ENCODE data around the gene ARL5A.

Gene ARL5A

GRCh38 chr2:151769606-151770005 lies 58.6 kb downstream of the ARL5A start:
- no peak for DNase-seq (ENCODE audit: extremely low read depth in 1 of 2, low read depth in 1 of 2)

- no peak for DNase-seq (ENCODE audit: extremely low read depth in 1 of 2, low read depth in 1 of 2)
Measured at GRCh38 chr2:151767536-151767935, 60.7 kb downstream of the ARL5A start.

- no peak for DNase-seq (ENCODE audit: extremely low read depth in 1 of 2, low read depth in 1 of 2)
Measured at GRCh38 chr2:151766437-151767153, 61.6 kb downstream of the ARL5A start.

GRCh38 chr2:151765760-151766410 lies 62.3 kb downstream of the ARL5A start:
- no peak for DNase-seq (ENCODE audit: extremely low read depth in 1 of 2, low read depth in 1 of 2)

GRCh38 chr2:151762694-151763093 lies 65.5 kb downstream of the ARL5A start:
- no peak for DNase-seq (ENCODE audit: extremely low read depth in 1 of 2, low read depth in 1 of 2)

- no peak for DNase-seq (ENCODE audit: extremely low read depth in 1 of 2, low read depth in 1 of 2)
Measured at GRCh38 chr2:151761687-151762086, 66.5 kb downstream of the ARL5A start.

GRCh38 chr2:151761193-151761592 lies 67.0 kb downstream of the ARL5A start:
- DNase-seq (ENCODE audit: extremely low read depth in 1 of 2, low read depth in 1 of 2) = no peak

- DNase-seq (ENCODE audit: extremely low read depth in 1 of 2, low read depth in 1 of 2) = no peak
Measured at GRCh38 chr2:151760139-151760650, 68.0 kb downstream of the ARL5A start.

GRCh38 chr2:151758744-151759143 lies 69.5 kb downstream of the ARL5A start:
- no peak for DNase-seq (ENCODE audit: extremely low read depth in 1 of 2, low read depth in 1 of 2)

- no peak for DNase-seq (ENCODE audit: extremely low read depth in 1 of 2, low read depth in 1 of 2)
Measured at GRCh38 chr2:151757861-151758260, 70.4 kb downstream of the ARL5A start.

- no peak for DNase-seq (ENCODE audit: extremely low read depth in 1 of 2, low read depth in 1 of 2)
Measured at GRCh38 chr2:151756820-151757219, 71.4 kb downstream of the ARL5A start.

GRCh38 chr2:151754253-151754897 lies 73.8 kb downstream of the ARL5A start:
- DNase-seq (ENCODE audit: extremely low read depth in 1 of 2, low read depth in 1 of 2) = no peak

- no peak for DNase-seq (ENCODE audit: extremely low read depth in 1 of 2, low read depth in 1 of 2)
Measured at GRCh38 chr2:151753540-151753939, 74.7 kb downstream of the ARL5A start.

All from activated CD8-positive, alpha-beta memory T cell treated with anti-CD3 and anti-CD28 coated beads for 1 hour (primary cell).